HCT116 (cell line): ENCODE results near the gene SLC4A9. TPM values are rescaled to one million over a fixed set of nuclear protein-coding genes. Genes with fewer than 3 reads are reported as not detected.
A peak's percentile ranks its signal among the peaks of the same experiment; 100 is the strongest.

Experiments used
- ATAC-seq: fragments of 200-7000 bp; cut with Tn5 transposase; 2 replicates; pipeline ENCODE4 v1.9.1; 2020; ENCODE audit warnings: mild to moderate bottlenecking, moderate library complexity
- BruUV-seq: library from RNA; stranded (reverse); fragments of 400-500 nt; replicated peaks from 2 replicates; lab custom pipeline; 2021; lab: Mats Ljungman, UMichigan
- CTCF ChIA-PET: fragments of 300-600 bp; sonication (Branson Sonifier 250); formaldehyde crosslinking; loops from one replicate; lab custom pipeline; 2021; ENCODE audit warnings: antibody characterized with exemption; lab: Charles Lee
- POLR2A ChIA-PET: fragments of 300-600, 350-600 bp; sonication (Branson Sonifier 250); formaldehyde crosslinking; loops from one replicate; lab custom pipeline; 2021; ENCODE audit warnings: antibody characterized with exemption; lab: Charles Lee
- RAD21 ChIA-PET, 2 experiments: fragments of 300-600 bp; sonication (Branson Sonifier 250); formaldehyde crosslinking; loops; one replicate each; lab custom pipeline; 2023; ENCODE audit warnings: low total read pairs in 2 of 2; ENCODE audit not compliant: uncharacterized antibody in 2 of 2, unreplicated experiment in 2 of 2, low non-redundant PET in 1 of 2; lab: Charles Lee
- DNase-seq: peaks from one replicate; pipeline ENCODE4 v3.0.0-alpha.2; 2010; ENCODE audit warnings: low read depth, low spot score
- H2AFZ ChIP-seq: fragments of 200-600 bp; shearing (Covaris generic), sonication (generic); 2 replicates; pipeline ENCODE4 v1.6.1; 2017; ENCODE audit warnings: low read depth, mixed run types, mixed read lengths, antibody characterized with exemption, low read length; ENCODE audit not compliant: poor library complexity, severe bottlenecking
- H3K27ac ChIP-seq: 2 replicates; pipeline ENCODE4 v1.5.1; 2012; ENCODE audit warnings: low read depth, low read length
- H3K27me3 ChIP-seq: fragments of 200-600 bp; sonication (generic); 2 replicates; pipeline ENCODE4 v1.6.1; 2016; ENCODE audit warnings: mixed run types, low read length, mixed read lengths; ENCODE audit not compliant: insufficient read depth
- H3K36me3 ChIP-seq, 2 experiments: fragments of 200-500 bp in 1 of 2; fragments of 200-600 bp in 1 of 2; sonication (Bioruptor generic) in 1 of 2; sonication (generic) in 1 of 2; 2 replicates each; pipeline versions ENCODE4 v1.5.1 to v1.6.1; 2014 to 2016; ENCODE audit warnings: low read length in 2 of 2, inconsistent platforms in 1 of 2, mixed read lengths in 1 of 2, mixed run types in 1 of 2; ENCODE audit not compliant: insufficient read depth in 2 of 2, control insufficient read depth in 1 of 2
- H3K4me1 ChIP-seq, 2 experiments: fragments of 200-600 bp in 1 of 2; sonication (generic) in 1 of 2; 2 replicates each; pipeline versions ENCODE4 v1.5.1 to v1.6.1; 2012 to 2017; ENCODE audit warnings: low read length in 2 of 2, inconsistent platforms in 1 of 2, mild to moderate bottlenecking in 1 of 2, mixed read lengths in 1 of 2, mixed run types in 1 of 2, moderate library complexity in 1 of 2; ENCODE audit not compliant: insufficient read depth in 2 of 2, control insufficient read depth in 1 of 2
- H3K4me2 ChIP-seq: fragments of 200-600 bp; sonication (generic); 2 replicates; pipeline ENCODE4 v1.6.1; 2017; ENCODE audit warnings: mixed run types, low read length, mixed read lengths
- H3K4me3 ChIP-seq, 2 experiments: fragments of 200-600 bp in 1 of 2; sonication (generic) in 1 of 2; replicated peaks in 1 of 2; 2 replicates each; pipeline ENCODE4 v1.5.1; 2011 to 2016; ENCODE audit warnings: low read length in 2 of 2, control low read depth in 1 of 2, low read depth in 1 of 2, mild to moderate bottlenecking in 1 of 2, mixed read lengths in 1 of 2, mixed run types in 1 of 2
- H3K79me2 ChIP-seq: fragments of 200-600 bp; sonication (generic); 2 replicates; pipeline ENCODE4 v1.6.1; 2017; ENCODE audit warnings: mild to moderate bottlenecking, mixed run types, low read length, moderate library complexity, mixed read lengths; ENCODE audit not compliant: insufficient read depth
- H3K9ac ChIP-seq: fragments of 200-600 bp; sonication (generic); 2 replicates; pipeline ENCODE4 v1.6.1; 2016; ENCODE audit warnings: low read length, mixed read lengths
- H3K9me2 ChIP-seq: fragments of 200-600 bp; sonication (generic), shearing (Covaris generic); 2 replicates; pipeline ENCODE4 v1.6.1; 2017; ENCODE audit warnings: mixed run types, mild to moderate bottlenecking, moderate library complexity; ENCODE audit not compliant: insufficient read depth
- H3K9me3 ChIP-seq, 2 experiments: fragments of 200-500 bp in 1 of 2; fragments of 200-600 bp in 1 of 2; sonication (Bioruptor generic) in 1 of 2; sonication (generic) in 1 of 2; 2 replicates each; pipeline ENCODE4 v1.6.1; 2014 to 2017; ENCODE audit warnings: low read length in 2 of 2, mixed read lengths in 2 of 2, inconsistent platforms in 1 of 2, low read depth in 1 of 2, mild to moderate bottlenecking in 1 of 2, mixed run types in 1 of 2, moderate library complexity in 1 of 2; ENCODE audit not compliant: control insufficient read depth in 1 of 2, insufficient read depth in 1 of 2
- H4K20me1 ChIP-seq: fragments of 200-600 bp; sonication (generic), shearing (Covaris generic); 2 replicates; pipeline ENCODE4 v1.6.1; 2017; ENCODE audit warnings: mixed run types, mild to moderate bottlenecking, moderate library complexity; ENCODE audit not compliant: insufficient read depth
- CTCF ChIP-seq, 3 experiments: fragments of 200-600 bp in 1 of 3; sonication (generic) in 1 of 3; IDR thresholded peaks in 2 of 3; conservative IDR thresholded peaks in 1 of 3; 2 replicates each; pipeline ENCODE4 v1.5.1; 2012 to 2017; ENCODE audit warnings: low read depth in 2 of 3, low read length in 2 of 3, antibody characterized with exemption in 1 of 3, borderline replicate concordance in 1 of 3, control low read depth in 1 of 3, mild to moderate bottlenecking in 1 of 3, mixed read lengths in 1 of 3, mixed run types in 1 of 3, moderate library complexity in 1 of 3; ENCODE audit not compliant: insufficient read depth in 1 of 3
- MAX ChIP-seq: IDR thresholded peaks from 2 replicates; pipeline ENCODE4 v1.6.1; 2012
- intact Hi-C: fragments of 100-400 bp; cut with micrococcal nuclease; formaldehyde crosslinking; loops from 2 replicates; pipeline ENCODE4 v1.10.0; 2022
- total RNA-seq: library from RNA; stranded (reverse); gene quantifications from one replicate; pipeline ENCODE4 v1.2.1, GENCODE V29; 2021; ENCODE audit not compliant: unreplicated experiment

Gene SLC4A9
- total RNA-seq, 1 experiment from 2014 or later = 0.49 TPM

DNA sequence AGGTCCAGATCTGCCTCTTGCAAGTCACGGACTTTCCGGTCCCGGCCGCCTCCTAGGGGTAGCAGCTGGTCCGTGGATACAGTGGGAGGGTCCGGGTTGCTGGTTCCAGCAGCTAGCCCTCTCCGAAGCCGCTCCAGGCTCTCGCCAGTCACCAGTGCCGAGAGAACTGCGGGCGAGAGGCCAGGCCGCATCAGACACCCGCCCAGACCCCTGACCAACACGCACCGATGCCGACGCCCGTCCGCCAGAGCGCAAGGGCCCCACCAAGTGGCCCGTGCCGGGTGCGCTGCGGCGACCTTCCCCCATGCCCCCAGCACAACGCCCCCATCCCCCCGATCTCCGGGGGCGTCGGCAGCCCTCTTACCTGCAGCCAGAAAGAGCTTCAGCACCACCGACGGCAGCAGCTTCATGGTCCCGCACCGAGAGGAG is 14.1 kb upstream of the SLC4A9 start:
- peak overlapping the region; percentile 93 for H3K4me2 ChIP-seq
- TF ChIP-seq MAX (no peak), CTCF (IDR thresholded peaks at IDR 0.05 in 2 of 3, conservative IDR thresholded peaks at IDR 0.05 in 1 of 3; ENCODE audit: borderline replicate concordance in 1 of 3, insufficient read depth in 1 of 3, low read depth in 2 of 3, low read length in 2 of 3) (peak in 1 of 3 experiments; percentile 18; a peak in 1 of 6 replicates)
- H3K79me2 ChIP-seq = no peaks in the 10 kb centered on the region
- H3K27ac ChIP-seq = peak overlapping the region; percentile 68
- ATAC-seq (peak; percentile 45), DNase-seq (no peak)
- no peaks in the 10 kb centered on the region for H3K27me3 ChIP-seq
- ChIA-PET RAD21 (interaction anchor here (1.1 to 2.5 kb wide), 8 partner anchors 13 to 106 kb away, joined by 3 to 20 read pairs (median 5); no protein-coding TSS in a partner anchor), POLR2A (interaction anchor here (0.8 to 3.3 kb wide), 28 partner anchors 8 to 380 kb away, joined by 3 to 57 read pairs (median 5); partner anchors contain the start of genes CYSTM1, HARS2, IK and NDUFA2), CTCF (interaction anchor here (0.5 to 3.2 kb wide), 26 partner anchors 8 to 374 kb away, joined by 3 to 76 read pairs (median 4); partner anchors contain the start of genes IK, NDUFA2, PFDN1 and SLC4A9)
- H2AFZ ChIP-seq = no peak overlapping the region
- H3K9me2 ChIP-seq = no peaks in the 10 kb centered on the region
- H3K9me3 ChIP-seq = no peaks in the 10 kb centered on the region
- intact Hi-C loops = loop anchor here (1.0 kb wide), 1 partner anchor 102 kb away; no protein-coding TSS in a partner anchor
- peaks cover 0 to 8% of the 10 kb centered on the region in 2 experiments; a peak in 1 of 4 replicates for H3K36me3 ChIP-seq
- H3K9ac ChIP-seq = peak overlapping the region; percentile 70
- H4K20me1 ChIP-seq = no peaks in the 10 kb centered on the region
- H3K4me3 ChIP-seq = peak overlapping the region; percentile 66 to 76
- TSS peak; percentile 52 for BruUV-seq
- H3K4me1 ChIP-seq = peaks cover 22 to 43% of the 10 kb centered on the region in 2 experiments
